HL-60 (cell line): ENCODE measurements around the gene EEF1AKMT3.

ENCODE experiments used
- DNase-seq, 2 experiments: peaks; one replicate each; pipeline ENCODE4 v3.0.0-alpha.2; 2010 to 2020; ENCODE audit warnings: low read depth in 1 of 2, low spot score in 1 of 2
- H3K27ac ChIP-seq: fragments of 250-450 bp; sonication (Bioruptor Pico); replicated peaks from 2 replicates; pipeline ENCODE4 v1.5.1; 2020; ENCODE audit warnings: mild to moderate bottlenecking, moderate library complexity
- H3K27me3 ChIP-seq: fragments of 250-450 bp; sonication (Bioruptor Pico); 2 replicates; pipeline ENCODE4 v1.5.1; 2021; ENCODE audit warnings: mild to moderate bottlenecking, moderate library complexity; ENCODE audit not compliant: insufficient read depth, poor library complexity, severe bottlenecking
- H3K4me3 ChIP-seq: replicated peaks from 2 replicates; pipeline ENCODE4 v1.5.1; 2011; ENCODE audit warnings: mild to moderate bottlenecking, control low read depth, low read length; ENCODE audit not compliant: insufficient read depth
- CTCF ChIP-seq: IDR thresholded peaks from one replicate; pipeline ENCODE4 v1.5.1; 2011; ENCODE audit warnings: low read length, control low read depth, inconsistent platforms; ENCODE audit not compliant: insufficient read depth
- GABPA ChIP-seq: IDR thresholded peaks from 2 replicates; pipeline ENCODE4 v1.6.1; 2012; ENCODE audit warnings: low read depth
- POLR2AphosphoS5 ChIP-seq: IDR thresholded peaks from 2 replicates; pipeline ENCODE4 v1.6.1; 2012; ENCODE audit warnings: low read depth
- REST ChIP-seq: IDR thresholded peaks from 2 replicates; pipeline ENCODE4 v1.6.1; 2012; ENCODE audit warnings: low read depth; ENCODE audit not compliant: insufficient replicate concordance
- SPI1 ChIP-seq: IDR thresholded peaks from 2 replicates; pipeline ENCODE4 v1.6.1; 2012; ENCODE audit warnings: low read depth, mild to moderate bottlenecking, borderline replicate concordance

EEF1AKMT3 gene

GRCh38 chr12:57729321-57729844 is 43.0 kb upstream of the EEF1AKMT3 start:
- no peaks in the 10 kb centered on the region for H3K27me3 ChIP-seq

GRCh38 chr12:57730336-57731067 is 41.9 kb upstream of the EEF1AKMT3 start:
- no peak for TF ChIP-seq REST
- TF ChIP-seq POLR2AphosphoS5, result no peak
- TF ChIP-seq SPI1, result no peak
- no peak for TF ChIP-seq GABPA
- Histone ChIP-seq H3K27me3 (no peaks in the 10 kb centered on the region), H3K27ac (no peak overlapping the region), H3K4me3 (no peak overlapping the region)
- DNase-seq, result no peak

More at GRCh38 chr12:57729321-57729844, 43.0 kb upstream of the EEF1AKMT3 start:
- H3K27ac ChIP-seq, result no peak overlapping the region
- TF ChIP-seq REST (no peak), SPI1 (no peak), CTCF (no peak), GABPA (no peak), POLR2AphosphoS5 (no peak)
- no peak overlapping the region for H3K4me3 ChIP-seq
- no peak for DNase-seq

- no peak for DNase-seq
- TF ChIP-seq GABPA, result no peak
- no peak for TF ChIP-seq POLR2AphosphoS5
- TF ChIP-seq REST, result no peak
- no peak for TF ChIP-seq SPI1
- no peak for TF ChIP-seq CTCF
- Histone ChIP-seq H3K27ac (no peak overlapping the region), H3K4me3 (no peak overlapping the region), H3K27me3 (no peaks in the 10 kb centered on the region)
These were observed 40.9 kb upstream of the EEF1AKMT3 start for GRCh38 chr12:57731411-57732080.
